GM18517 (cell line): Measurements from ENCODE around the gene EP300.
"Not testable (repeated sequence)": the region's sequence is repeated elsewhere in the genome, so short reads cannot be mapped to it uniquely, and the experiment has no call there.

ENCODE experiments used
- ATAC-seq: cut with Tn5 transposase; IDR thresholded peaks from one replicate; pipeline ENCODE4 v1.9.1; 2021; ENCODE audit warnings: mild to moderate bottlenecking, moderate library complexity; ENCODE audit not compliant: unreplicated experiment

The EP300 gene

GRCh38 chr22:41078931-41079330, 13.5 kb upstream of the EP300 start:
- no peak for ATAC-seq

DNA sequence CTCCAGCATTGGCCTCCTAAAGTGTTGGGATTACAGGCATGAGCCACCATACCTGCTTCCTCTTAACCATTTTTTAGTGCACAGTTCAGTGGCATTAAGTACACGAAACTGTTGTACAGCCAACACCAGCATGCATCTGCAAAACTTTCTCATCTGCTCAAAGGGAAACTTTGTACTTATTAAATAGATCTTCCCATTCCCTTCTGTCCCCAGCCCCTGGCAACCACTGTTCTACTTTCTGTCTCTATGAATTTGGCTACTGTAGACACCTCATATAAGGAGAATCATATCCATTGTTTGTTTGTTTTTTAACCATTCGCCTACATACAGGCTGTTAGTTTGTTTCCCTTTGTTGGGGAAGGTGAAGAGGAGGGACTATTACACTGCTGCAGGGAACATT, 6.5 kb upstream of the EP300 start:
- no peak for ATAC-seq

- ATAC-seq = peak; percentile 46
These were observed 1.0 kb upstream of the EP300 start for GRCh38 chr22:41091132-41092022.

DNA sequence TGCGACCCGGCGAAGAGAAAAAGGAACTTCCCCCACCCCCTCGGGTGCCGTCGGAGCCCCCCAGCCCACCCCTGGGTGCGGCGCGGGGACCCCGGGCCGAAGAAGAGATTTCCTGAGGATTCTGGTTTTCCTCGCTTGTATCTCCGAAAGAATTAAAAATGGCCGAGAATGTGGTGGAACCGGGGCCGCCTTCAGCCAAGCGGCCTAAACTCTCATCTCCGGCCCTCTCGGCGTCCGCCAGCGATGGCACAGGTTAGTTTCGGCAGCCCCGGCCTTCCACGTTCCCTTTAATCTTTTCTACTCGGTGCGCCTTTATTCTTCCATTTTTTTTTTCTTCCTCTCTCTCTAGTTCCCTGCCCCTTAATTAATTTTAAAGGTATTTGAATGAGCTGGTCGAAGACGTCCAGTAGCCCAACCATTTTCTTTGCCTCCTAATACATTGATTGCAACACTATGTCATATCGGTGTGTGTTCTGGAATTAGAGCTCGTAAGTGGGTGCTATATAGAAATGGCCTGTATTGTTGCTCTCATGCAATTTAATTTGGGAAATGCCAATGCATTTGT, 537 bp downstream of the EP300 start:
- ATAC-seq = no peak

GRCh38 chr22:41094041-41094593, 1.7 kb downstream of the EP300 start:
- no peak for ATAC-seq

DNA sequence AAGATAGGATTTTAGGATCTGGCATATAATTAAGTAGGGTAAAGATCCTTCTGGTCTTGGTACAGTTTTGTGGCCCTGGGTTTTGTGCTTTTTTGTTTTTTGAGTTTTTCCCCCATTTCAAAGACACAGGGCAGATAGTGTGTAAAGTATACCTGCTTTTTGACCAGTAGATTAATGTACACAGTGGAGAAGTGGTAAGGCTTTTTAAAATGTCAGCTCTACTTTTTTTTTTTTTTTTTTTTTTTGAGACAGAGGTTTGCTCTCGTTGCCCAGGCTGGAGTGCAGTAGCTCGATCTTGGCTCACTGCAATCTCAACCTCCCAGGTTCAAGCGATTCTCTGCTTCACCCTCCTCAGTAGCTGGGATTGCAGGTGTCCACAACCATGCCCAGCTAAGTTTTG, 4.0 kb downstream of the EP300 start:
- ATAC-seq = no peak

DNA sequence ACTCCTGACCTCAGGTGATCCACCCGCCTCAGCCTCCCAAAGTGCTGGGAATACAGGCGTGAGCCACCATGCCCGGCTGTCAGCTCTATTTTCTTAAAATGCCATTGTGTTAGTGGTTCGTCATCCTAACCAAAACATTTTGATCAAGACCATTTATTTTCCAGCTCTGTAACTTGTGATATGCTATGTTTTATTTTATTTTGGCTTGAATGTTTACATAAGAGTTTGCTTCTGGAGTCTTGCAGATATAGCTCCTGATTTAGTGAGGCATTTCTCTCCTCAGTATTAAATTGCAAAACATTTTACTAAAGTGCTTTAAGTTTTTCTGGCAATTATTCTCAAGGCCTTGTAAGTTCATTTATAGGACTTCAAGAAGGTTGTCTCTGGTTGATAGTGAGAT, 4.4 kb downstream of the EP300 start:
- ATAC-seq = no peak

DNA sequence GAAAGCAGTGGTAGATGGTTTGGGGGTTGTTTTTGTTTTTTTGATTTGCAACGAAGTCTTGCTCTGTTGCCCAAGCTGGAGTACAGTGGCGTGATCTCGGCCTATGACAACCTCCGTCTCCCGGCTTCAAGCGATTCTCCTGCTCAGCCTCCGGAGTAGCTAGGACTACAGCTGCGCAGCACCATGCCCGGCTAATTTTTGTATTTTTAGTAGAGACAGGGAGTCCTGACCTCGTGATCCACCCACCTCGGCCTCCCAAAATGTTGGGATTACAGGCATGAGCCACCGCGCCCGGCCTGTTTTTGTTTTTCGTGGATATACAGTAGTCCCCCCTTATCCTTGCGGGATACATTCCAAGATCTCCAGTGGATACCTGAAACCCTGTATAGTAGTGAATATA, 6.6 kb downstream of the EP300 start:
- no peak for ATAC-seq

GRCh38 chr22:41106122-41106968, 14.0 kb downstream of the EP300 start:
- no peak for ATAC-seq

GRCh38 chr22:41106969-41107325, 14.6 kb downstream of the EP300 start:
- ATAC-seq = not testable (repeated sequence)

DNA sequence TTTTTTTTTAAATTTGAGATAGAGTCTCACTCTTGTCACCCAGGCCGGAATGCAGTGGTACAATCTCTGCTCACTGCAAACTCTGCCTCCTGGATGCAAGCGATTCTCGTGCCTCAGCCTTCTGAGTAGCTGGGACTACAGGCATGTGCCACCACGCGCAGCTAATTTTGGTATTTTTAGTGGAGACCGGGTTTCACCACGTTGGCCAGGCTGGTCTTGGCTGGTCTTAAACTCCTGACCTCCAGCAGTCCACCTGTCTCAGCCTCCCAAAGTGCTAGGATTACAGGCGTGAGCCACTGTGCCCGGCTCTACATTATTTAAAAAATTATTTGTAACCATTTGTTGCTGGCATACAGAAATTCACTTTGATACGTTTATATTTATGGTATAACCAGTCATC, 18.6 kb downstream of the EP300 start:
- ATAC-seq = no peak

GRCh38 chr22:41116342-41116741, 23.9 kb downstream of the EP300 start:
- no peak for ATAC-seq

DNA sequence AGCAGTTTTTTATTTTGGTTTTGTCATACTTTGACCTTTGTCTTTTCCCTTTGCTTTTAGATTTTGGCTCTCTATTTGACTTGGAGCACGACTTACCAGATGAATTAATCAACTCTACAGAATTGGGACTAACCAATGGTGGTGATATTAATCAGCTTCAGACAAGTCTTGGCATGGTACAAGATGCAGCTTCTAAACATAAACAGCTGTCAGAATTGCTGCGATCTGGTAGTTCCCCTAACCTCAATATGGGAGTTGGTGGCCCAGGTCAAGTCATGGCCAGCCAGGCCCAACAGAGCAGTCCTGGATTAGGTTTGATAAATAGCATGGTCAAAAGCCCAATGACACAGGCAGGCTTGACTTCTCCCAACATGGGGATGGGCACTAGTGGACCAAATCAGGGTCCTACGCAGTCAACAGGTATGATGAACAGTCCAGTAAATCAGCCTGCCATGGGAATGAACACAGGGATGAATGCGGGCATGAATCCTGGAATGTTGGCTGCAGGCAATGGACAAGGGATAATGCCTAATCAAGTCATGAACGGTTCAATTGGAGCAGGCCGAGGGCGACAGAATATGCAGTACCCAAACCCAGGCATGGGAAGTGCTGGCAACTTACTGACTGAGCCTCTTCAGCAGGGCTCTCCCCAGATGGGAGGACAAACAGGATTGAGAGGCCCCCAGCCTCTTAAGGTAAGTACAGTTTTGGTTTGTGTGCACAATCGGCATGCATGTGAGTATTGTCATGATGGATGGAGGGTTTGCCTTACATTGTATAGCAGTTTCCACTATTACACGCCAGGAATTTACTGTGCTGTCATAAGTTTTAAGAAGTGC, 25.0 kb downstream of the EP300 start:
- no peak for ATAC-seq

DNA sequence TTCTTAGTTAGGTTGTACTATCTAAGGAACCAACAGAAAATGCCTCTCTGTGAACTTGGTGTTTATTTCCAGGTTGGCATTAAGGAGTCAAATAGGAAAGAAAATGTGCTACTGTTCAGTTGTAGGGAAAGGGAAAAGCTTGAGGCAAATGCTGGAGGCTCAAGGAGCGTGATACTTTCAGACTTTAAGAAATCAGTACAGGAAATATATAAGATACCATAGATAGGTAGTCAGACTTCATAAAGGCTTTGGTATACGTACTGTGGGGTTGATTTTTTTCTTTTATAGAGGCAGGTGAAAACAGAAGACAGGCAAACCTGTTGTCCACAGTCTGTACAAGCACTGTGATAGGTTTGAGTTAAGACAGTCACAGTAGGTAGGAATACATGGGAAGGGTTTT, 30.8 kb downstream of the EP300 start:
- ATAC-seq = no peak

DNA sequence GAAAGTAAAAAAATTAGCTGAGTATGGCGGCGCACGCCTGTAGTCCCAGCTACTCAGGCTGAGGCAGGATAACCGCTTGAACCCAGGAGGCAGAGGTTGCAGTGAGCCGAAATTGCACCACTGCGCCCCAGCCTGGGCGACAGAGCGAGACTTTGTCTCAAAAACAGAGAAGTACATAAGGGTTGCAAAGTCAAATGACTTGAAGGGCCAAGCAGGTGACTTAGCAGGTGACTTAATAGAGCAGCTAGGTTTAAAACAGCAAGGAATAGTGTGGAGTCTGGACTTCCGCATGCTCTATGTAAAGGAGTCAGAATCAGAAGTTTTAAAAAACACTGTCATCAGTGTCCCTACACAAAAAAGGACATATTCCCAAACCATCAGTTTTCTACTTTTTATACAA, 31.7 kb downstream of the EP300 start:
- no peak for ATAC-seq

DNA sequence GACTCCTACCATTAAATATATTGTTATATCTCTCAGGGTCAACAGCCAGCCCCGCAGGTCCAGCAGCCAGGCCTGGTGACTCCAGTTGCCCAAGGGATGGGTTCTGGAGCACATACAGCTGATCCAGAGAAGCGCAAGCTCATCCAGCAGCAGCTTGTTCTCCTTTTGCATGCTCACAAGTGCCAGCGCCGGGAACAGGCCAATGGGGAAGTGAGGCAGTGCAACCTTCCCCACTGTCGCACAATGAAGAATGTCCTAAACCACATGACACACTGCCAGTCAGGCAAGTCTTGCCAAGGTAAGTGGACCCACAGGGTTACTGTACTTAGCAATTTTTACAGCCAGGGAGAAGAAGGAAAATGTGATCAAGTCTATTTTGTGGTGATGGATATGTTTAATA, 35.1 kb downstream of the EP300 start:
- ATAC-seq = no peak

GRCh38 chr22:41128606-41129005, 36.2 kb downstream of the EP300 start:
- no peak for ATAC-seq

DNA sequence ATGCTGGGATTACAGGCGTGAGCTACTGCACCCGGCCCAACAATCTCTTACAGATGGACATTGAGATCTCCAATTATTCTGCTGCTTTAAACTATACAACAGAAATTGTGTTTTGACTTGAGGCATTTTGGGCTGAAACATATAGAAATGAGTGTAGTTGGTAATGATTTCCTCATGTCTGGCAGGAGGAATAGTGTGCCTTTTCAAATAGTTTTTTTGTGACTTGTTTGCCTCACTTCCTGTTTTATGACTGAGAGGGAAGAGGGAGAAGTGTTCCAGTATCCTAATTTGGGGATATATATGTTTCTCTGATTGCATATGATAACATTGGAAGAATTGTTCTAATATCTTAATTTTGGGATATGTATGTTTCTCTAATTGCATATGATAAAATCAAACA, 40.2 kb downstream of the EP300 start:
- no peak for ATAC-seq

- no peak for ATAC-seq
These were observed 48.1 kb downstream of the EP300 start for GRCh38 chr22:41140365-41140957.

GRCh38 chr22:41145921-41146320, 53.5 kb downstream of the EP300 start:
- ATAC-seq = not testable (repeated sequence)
